T47D (cell line): Measurements from ENCODE around the gene ADAMTS8.

ENCODE experiments used
- DNase-seq, 2 experiments: peaks; one replicate each; pipeline versions ENCODE4 v3.0.0 to v3.0.0-alpha.2; 2011 to 2012; ENCODE audit warnings: low read depth in 1 of 2, low spot score in 1 of 2
- JUND ChIP-seq: IDR thresholded peaks from 2 replicates; pipeline ENCODE4 v1.6.1; 2012; ENCODE audit warnings: low read depth
- in situ Hi-C: cut with HindIII; loops from 2 replicates; pipeline ENCODE4 v1.10.0; 2016; ENCODE audit warnings: low sequenced_read_pairs, low pct_unique_long_range_greater_than_20kb

Gene ADAMTS8, protein sequence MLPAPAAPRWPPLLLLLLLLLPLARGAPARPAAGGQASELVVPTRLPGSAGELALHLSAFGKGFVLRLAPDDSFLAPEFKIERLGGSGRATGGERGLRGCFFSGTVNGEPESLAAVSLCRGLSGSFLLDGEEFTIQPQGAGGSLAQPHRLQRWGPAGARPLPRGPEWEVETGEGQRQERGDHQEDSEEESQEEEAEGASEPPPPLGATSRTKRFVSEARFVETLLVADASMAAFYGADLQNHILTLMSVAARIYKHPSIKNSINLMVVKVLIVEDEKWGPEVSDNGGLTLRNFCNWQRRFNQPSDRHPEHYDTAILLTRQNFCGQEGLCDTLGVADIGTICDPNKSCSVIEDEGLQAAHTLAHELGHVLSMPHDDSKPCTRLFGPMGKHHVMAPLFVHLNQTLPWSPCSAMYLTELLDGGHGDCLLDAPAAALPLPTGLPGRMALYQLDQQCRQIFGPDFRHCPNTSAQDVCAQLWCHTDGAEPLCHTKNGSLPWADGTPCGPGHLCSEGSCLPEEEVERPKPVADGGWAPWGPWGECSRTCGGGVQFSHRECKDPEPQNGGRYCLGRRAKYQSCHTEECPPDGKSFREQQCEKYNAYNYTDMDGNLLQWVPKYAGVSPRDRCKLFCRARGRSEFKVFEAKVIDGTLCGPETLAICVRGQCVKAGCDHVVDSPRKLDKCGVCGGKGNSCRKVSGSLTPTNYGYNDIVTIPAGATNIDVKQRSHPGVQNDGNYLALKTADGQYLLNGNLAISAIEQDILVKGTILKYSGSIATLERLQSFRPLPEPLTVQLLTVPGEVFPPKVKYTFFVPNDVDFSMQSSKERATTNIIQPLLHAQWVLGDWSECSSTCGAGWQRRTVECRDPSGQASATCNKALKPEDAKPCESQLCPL

DNA sequence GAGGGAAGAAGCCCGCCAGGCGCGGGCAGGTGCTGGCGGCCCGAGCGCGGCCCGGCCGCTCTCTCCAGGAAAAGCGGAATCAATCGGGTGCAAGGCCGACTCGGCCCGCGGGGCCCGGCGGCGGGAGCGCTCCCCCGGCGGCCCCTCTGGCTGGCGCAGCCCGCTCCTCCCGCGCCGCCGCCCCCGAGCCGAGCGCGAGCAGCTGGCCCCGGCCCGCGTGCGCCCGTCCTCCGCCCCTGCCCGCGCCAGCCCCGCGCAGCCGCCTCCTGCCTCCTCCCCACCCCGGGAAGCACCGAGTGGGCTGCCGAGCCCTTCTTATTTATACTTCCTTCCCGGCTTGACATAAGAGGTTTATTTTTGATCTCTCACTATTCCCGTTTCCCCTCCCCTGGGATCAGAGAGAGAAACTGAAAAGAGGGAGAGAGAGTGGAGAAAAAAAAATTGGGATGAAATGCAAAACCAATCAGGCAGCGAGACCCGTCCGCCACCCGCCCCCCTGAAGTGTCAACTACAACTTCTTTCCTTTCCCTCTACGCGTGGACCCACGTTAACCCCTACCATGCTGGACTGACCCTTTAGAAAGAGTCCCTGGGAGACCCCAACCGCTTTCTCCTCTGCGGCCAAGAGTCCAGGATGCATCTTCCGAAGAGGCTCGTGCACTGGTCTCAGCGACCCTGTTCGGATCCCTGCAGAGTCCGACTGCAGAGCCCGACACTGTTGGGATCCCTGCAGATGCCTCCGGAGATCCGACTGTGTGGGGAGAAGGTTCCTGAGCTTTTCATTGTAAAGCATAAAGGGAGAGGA is at the start of gene ADAMTS8:
ADAMTS8 (minus strand) TSS at position 294 of the 804 bp plus-strand sequence. CDS start 323 bp downstream, outside the sequence.
- DNase-seq: no peak
- in situ Hi-C loops: loop anchor here (25.0 kb wide), 1 partner anchor 434 kb away; no protein-coding TSS in a partner anchor
- TF ChIP-seq JUND: no peak

DNA sequence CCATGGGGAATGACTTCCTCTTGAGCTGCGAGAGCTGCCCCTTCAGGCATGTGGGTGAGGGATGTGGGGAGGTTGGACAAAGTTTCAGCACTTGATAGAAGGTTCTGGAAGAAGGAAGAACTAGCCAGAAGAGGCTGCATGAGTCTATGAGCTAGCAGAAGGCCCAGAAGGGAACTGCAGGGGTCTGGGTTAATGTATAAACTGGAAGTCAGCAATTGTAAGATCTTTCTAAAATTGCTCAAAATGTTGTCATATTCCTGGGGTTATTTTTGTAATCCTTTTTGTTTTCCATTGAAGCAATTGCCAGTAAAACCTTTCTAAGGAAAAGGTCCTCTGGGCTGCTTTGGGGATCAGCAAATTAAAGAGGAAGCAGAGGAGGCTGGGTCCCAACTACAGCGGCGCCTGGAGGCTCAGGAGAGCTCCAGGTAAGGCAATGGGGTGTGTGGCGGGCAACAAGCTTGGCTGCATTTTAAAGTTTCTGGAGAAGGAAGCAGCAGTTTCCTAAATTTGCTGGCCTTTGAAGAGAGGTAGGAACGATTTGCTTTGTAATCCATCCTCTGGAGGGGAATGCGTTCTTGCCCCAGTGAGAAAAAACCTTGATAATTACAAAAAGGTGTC is 49.3 kb upstream of the ADAMTS8 start:
- in situ Hi-C loops: no loop called here
- DNase-seq: no peak
- no peak for TF ChIP-seq JUND

DNA sequence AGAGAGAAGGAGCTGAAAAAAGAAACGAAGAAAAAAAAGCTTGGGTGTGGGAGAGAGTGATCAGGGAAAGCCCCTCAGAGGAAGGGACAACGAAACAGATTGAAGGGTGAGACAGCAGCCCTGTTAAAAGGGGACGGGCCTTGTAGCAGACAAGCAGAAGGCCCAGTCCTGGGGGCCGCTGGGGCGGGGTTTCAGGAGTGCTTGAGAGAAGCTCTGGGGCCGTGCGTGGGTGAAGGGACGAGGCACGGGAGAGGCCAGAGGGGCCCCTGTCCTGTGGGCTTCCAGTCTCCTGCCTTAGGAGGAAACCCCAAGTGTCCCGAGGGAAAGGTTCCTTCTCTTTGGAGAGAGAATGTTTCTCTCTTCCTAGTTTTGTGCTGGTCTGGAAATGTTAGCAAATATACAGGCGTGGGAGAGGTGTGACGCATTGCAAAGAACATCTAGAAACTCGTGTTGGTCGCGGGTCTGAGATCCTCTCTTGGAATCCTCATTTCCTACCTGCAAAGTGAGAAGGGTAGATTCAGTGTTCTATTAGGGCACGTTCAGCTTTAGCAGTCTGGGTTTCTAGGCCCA is 48.6 kb upstream of the ADAMTS8 start:
- no peak for TF ChIP-seq JUND
- in situ Hi-C loops: no loop called here
- DNase-seq: no peak

DNA sequence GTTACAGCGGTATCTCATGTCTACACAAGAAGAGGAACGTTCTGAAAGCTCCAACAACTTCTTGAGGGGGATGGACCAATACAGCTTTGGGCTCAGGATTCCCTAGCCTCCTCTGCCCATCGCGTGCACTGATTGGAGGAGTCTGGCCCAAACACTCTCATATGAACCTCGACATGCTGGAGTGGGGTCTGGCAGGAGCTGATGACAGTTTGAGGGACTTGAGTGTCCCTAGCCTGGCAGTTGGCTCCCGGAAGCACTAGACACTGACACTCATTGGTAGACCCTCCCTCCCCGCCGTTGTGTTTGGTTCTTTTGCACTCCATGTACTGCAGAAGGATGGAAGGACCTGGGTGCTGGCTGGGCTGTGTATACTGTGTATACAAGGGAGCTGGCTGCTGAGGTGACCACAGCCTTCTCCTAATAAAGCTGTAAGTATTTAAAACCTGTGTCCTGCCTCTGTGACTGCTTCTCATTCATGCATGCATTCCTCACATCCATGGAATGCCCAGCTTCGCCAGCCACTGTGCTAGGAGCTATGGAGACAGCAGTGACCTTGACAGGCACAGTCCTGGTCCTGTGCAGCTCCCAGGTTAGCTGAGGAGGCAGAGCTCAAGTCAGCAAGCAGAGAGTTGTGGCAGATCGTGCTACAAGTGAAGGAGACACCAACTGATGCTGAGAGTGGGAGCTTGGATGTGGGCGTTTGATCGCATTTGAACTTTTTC is 48.0 kb upstream of the ADAMTS8 start:
- no peak for TF ChIP-seq JUND
- no peak for DNase-seq
- in situ Hi-C loops: no loop called here

DNA sequence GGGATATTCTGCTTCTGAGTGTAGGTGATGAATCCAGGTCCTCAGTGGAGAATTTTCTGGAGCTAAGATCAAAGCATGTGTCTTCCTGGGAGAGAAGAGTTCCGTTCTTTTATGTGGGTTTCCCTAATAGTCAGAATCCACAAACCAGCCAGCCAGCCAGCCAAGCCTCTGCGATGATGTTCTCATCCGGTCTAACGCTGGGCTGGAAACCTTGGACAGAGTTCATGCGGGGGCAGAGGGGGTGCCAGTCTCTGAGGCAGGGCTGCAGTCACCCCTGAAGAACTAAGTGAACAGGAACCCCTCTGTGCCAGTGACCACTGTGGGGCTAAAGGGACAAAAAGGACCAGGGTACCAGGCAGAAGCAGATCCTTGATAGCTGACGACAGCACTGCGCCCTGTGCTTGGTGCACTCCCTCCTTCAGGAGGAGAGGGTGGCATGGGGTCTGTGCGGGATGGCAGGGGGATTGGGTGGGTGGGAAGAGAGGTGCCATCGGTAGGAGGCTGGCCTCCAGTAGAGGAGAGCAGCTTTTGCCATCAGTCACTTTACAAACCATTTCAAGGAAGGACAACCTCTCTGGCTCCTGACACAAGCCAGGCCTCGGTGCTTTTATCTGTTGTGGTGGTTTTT is 47.1 kb upstream of the ADAMTS8 start:
- in situ Hi-C loops: no loop called here
- no peak for DNase-seq
- no peak for TF ChIP-seq JUND

DNA sequence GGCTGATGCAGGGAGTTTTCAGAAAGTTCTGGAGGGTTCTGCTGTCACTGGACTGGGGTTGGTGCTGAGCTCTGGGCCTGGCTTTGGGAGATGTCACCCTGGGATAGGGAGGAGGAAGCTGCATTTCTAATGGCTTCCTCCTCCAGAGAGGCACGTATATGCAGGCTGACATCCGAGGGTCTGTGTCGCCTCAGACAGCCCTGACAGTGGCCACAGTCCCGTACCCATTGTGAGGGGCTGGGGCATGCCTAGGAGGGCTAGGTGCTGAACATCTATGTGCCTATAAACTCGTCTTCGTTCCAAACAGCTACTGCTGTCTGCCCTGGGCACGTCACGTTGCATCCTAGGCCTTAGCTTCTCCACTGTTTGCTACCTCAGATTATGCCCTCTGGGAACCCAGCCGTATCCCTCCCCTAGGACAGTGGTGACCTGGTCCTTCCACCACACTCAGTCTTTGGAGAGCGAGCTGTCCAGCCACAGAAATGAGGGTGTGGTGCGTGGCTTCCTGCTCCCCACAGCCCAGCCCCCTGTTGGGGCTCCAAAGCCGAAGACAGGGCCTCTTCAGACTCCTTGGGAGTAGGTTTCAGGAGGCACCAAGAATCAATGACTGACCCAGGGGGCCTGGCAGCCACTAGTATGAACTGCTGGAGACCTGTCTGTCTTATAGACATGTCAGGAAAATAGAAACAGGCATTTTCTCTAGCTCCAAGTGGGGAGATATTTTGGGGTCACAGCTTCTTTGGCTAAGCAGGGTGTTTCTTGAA is 46.4 kb upstream of the ADAMTS8 start:
- in situ Hi-C loops: no loop called here
- DNase-seq: no peak
- no peak for TF ChIP-seq JUND

DNA sequence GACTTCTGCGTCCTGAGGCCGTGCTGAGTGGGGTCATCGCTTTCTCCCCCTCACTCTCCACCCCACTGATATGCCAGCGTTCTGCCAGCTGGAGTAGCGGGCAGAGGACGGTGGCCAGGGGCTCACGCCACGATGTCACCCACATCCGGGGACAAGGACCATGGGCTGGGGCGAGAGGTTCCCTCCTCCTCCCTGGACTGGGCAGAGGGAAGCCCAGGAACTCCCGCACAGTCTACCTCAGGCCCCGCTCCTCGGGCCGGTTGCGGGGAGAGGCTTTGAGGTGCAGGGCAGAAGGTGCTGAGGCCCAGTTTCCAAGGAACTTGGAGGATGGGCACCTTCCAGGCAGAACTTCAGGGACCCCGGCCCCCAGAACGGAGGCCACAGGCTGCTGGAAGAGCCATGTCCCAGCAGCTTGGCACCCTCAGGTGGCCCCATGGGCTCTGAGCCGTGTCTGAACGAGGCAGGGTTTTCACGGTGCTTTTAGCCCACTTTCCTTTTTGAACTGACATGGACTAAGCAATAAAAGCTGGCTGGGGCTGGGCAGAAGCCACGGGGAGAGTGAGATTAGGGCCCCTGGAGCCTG is 45.5 kb upstream of the ADAMTS8 start:
- in situ Hi-C loops: no loop called here

DNA sequence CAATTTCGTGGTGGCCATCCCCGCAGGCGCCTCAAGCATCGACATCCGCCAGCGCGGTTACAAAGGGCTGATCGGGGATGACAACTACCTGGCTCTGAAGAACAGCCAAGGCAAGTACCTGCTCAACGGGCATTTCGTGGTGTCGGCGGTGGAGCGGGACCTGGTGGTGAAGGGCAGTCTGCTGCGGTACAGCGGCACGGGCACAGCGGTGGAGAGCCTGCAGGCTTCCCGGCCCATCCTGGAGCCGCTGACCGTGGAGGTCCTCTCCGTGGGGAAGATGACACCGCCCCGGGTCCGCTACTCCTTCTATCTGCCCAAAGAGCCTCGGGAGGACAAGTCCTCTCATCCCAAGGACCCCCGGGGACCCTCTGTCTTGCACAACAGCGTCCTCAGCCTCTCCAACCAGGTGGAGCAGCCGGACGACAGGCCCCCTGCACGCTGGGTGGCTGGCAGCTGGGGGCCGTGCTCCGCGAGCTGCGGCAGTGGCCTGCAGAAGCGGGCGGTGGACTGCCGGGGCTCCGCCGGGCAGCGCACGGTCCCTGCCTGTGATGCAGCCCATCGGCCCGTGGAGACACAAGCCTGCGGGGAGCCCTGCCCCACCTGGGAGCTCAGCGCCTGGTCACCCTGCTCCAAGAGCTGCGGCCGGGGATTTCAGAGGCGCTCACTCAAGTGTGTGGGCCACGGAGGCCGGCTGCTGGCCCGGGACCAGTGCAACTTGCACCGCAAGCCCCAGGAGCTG is 44.8 kb upstream of the ADAMTS8 start:
- in situ Hi-C loops: no loop called here
- TF ChIP-seq JUND: no peak
- DNase-seq: no peak

More for the DNA sequence above, 45.5 kb upstream of the ADAMTS8 start:
- DNase-seq: no peak
- TF ChIP-seq JUND: no peak

DNA sequence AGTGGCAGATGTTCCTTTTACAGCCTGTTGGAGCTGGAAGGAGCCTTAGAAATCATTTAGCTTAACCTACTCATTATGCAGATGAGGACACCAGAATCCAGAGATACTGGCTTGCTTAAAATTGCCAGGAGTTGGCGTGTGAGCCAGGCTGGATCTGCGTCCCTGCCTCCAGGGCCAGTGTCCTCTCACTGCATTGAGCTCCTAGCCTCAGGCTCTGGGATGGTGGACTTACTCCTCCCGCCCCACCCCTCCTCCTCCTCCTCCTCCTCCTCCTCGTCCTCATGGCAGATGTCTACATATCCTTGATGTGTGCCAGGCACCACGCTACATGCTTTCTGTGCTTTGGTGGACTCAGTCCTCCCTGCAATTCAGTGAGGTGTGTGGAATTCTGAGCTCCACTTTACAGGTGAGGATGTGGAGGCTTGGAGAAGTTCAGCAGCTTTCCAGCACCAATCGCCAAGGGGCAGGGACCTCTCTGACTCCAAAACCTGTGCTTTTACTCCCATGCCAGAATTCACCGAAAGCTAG is 44.1 kb upstream of the ADAMTS8 start:
- no peak for TF ChIP-seq JUND
- in situ Hi-C loops: no loop called here

More for the DNA sequence above, 44.1 kb upstream of the ADAMTS8 start:
- DNase-seq: no peak
